GM12873 (cell line): ENCODE results near the gene IL37.

Source experiments
- TF ChIP-seq, protein P1 (sequence below): IDR thresholded peaks from 2 replicates; pipeline ENCODE4 v1.5.1; 2012; ENCODE audit warnings: low read depth, mild to moderate bottlenecking, moderate library complexity, low read length, control low read depth; ENCODE audit not compliant: insufficient read depth; ENCODE audit errors: missing control alignments

Gene IL37

DNA sequence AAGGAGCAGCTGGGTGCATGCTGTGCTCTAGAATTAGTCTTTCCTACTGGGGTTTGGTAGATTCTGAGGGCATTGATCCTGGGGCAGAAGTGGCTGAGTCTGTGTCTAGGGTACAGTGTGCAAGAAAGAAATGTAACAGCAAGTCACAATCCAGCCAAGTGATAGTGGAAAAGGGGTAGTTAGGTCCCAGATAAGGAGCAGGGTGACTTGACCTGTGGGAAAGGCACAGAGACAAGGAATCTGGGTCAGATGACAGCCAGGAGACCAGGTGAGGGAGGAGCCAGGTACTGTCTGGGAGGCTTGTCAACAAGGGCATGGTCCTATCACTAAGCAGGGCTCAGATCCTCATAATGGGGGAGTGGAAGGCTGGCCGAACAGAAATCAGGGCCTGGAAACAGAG lies 8.1 kb downstream of the IL37 start:
- TF ChIP-seq, protein P1, sequence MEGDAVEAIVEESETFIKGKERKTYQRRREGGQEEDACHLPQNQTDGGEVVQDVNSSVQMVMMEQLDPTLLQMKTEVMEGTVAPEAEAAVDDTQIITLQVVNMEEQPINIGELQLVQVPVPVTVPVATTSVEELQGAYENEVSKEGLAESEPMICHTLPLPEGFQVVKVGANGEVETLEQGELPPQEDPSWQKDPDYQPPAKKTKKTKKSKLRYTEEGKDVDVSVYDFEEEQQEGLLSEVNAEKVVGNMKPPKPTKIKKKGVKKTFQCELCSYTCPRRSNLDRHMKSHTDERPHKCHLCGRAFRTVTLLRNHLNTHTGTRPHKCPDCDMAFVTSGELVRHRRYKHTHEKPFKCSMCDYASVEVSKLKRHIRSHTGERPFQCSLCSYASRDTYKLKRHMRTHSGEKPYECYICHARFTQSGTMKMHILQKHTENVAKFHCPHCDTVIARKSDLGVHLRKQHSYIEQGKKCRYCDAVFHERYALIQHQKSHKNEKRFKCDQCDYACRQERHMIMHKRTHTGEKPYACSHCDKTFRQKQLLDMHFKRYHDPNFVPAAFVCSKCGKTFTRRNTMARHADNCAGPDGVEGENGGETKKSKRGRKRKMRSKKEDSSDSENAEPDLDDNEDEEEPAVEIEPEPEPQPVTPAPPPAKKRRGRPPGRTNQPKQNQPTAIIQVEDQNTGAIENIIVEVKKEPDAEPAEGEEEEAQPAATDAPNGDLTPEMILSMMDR: no peak

DNA sequence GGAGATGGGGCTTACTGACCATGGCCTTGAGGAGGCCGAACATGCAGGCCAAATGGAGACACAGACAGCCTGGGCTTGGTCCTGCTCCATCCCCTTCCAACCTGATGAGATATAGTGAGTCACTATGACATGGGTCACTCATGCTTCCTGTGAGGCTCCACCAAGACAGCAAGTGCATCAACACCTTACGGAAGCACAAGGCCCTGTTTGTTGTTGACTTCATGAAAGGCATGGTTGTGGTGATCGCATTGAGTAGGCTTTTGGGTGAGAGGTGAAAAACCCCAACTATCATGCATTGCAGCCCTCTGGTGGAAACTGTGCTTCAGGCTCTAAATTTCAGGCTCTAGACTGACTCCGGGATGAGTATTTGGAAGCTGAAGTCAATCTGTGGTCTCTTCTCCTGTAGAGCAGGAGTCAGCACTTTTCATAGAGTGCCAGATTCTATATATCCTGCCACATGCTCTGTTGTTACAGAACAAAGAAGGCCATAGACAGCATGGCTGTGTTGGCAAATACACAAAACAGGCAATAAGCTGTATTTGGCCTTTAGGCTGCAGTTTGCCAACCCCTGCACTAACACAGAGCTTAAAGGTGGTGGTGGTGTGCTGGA lies 10.1 kb downstream of the IL37 start:
- TF ChIP-seq, protein P1: no peak

DNA sequence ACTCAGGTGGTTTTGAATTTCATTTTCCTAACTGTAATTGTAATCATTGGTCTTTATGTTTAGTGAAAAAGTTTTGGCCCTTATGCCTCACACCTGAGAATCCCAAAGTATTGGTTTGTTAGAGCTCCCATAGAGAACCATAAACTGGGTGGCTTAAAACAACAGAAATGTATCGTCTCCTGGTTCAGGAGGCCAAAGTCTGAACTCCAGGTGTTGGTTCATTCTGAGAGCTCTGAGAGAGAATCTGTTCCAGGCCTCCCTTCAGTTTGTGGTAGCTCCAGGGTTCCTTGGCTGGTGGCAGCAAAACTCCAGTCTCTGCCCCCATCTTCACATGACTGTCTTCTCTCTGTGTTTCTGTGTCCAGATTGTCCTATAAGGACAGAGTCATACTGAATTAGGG lies 11.0 kb downstream of the IL37 start:
- TF ChIP-seq, protein P1: no peak

DNA sequence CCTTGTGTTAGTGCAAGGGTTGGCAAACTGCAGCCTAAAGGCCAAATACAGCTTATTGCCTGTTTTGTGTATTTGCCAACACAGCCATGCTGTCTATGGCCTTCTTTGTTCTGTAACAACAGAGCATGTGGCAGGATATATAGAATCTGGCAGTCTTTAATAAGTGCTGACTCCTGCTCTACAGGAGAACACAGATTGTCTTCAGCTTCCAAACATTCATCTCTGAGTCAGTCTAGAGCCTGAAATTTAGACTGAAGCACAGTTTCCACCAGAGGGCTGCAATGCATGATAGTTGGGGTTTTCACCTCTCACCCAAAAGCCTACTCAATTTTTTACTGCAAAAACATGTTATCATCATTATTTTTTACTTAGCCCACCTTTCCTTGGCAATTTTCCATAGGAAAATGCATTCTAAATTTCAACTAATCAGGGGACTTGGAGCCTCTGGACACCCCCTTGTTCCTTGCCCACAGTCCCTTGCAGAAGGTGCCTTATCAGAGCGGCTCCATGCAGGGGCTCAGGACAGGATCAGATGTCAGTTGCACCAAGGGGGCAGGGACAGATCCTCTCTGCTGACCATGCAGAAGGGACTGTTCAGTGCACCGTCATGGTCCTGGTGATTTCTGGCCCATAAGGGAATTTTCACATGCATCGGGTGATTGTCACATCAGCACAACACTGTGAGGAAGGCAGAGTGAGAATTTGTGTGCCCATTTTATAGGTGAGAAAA lies 12.4 kb downstream of the IL37 start:
- TF ChIP-seq, protein P1: no peak

DNA sequence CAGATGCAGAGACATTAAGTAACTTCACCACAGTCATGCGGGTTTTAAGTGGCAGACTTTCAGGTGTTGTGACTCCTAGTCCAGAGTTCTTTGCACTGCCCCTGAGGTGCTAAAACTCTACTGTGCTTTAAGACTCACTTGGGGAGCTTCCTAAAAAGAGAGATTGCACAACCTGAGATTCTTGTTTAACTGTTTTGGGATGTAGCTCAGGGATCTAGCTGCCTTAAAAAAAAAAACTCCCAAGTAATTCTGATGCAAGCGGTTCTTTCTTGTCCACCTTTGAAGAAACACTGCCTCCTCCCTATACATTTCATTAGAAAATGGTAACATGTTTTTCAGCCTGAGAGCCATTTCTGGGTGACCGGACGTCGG lies 13.0 kb downstream of the IL37 start:
- TF ChIP-seq, protein P1: no peak

DNA sequence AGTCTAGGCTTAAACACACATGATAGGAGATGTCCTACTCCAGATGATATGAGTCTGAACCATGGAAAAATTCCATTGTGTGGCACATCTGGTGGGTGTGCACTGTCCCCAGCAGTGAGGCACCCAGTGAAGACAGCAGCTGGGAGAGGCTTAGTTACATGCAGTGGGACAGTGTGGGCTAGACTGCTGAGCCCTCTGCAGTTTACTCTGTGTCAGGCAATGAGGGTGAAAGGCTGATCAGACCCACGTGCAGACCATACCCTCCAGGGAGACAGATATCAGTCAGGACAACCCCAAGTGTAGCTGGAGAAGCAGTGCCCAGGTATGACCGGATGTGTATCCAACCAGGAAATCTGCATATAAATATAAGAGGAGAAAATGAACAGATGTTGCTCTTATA lies 13.4 kb downstream of the IL37 start:
- TF ChIP-seq, protein P1: no peak

DNA sequence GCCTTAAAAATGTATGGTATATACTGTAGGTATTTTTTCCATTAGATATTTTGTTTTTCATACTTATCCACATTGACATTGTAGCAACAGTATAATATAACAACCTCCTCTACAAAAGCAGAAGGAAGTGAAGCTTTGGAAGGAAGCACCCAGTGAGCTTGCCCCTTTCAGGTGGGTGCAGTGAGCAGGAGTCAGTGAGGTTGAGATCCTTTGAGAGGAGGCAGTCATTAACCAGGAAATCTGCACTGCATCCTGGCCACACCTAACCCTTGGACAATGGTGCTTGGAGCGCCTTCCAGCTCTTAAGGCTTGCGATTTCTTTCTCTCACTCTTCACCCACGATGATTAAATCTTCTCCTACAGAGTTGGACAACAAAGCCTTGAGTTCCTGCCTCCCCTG lies 13.9 kb downstream of the IL37 start:
- TF ChIP-seq, protein P1: no peak
